ENCODE results near the gene SERPINB6.

Gene SERPINB6

DNA sequence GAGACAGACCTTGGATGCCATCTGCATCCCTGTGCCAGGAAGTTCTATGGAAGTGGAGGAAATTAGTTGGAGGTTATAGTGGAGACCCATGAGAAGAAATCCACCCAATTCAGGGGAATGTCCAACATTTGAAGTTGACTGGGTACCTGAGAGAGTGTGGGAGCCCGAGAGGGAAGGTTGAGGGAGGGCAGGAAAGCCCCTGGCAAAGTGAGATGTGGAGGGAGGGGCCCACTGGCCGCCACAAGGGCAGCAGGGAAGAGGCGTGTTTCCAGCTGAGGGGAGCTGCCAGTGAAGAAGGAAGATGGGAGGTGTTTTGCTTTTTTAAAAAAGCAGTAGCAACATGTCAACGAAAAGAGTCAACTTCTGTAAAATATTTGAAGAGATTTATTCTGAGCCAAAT is 52.0 kb downstream of the SERPINB6 start:
- TF ChIP-seq POLR2AphosphoS5 (IDR thresholded peaks at IDR 0.05; ENCODE audit: low read depth), result no peak
- TF ChIP-seq, protein P1, sequence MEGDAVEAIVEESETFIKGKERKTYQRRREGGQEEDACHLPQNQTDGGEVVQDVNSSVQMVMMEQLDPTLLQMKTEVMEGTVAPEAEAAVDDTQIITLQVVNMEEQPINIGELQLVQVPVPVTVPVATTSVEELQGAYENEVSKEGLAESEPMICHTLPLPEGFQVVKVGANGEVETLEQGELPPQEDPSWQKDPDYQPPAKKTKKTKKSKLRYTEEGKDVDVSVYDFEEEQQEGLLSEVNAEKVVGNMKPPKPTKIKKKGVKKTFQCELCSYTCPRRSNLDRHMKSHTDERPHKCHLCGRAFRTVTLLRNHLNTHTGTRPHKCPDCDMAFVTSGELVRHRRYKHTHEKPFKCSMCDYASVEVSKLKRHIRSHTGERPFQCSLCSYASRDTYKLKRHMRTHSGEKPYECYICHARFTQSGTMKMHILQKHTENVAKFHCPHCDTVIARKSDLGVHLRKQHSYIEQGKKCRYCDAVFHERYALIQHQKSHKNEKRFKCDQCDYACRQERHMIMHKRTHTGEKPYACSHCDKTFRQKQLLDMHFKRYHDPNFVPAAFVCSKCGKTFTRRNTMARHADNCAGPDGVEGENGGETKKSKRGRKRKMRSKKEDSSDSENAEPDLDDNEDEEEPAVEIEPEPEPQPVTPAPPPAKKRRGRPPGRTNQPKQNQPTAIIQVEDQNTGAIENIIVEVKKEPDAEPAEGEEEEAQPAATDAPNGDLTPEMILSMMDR (IDR thresholded peaks at IDR 0.05; ENCODE audit: insufficient read depth, low read length), result no peak
- TF ChIP-seq, protein P2, sequence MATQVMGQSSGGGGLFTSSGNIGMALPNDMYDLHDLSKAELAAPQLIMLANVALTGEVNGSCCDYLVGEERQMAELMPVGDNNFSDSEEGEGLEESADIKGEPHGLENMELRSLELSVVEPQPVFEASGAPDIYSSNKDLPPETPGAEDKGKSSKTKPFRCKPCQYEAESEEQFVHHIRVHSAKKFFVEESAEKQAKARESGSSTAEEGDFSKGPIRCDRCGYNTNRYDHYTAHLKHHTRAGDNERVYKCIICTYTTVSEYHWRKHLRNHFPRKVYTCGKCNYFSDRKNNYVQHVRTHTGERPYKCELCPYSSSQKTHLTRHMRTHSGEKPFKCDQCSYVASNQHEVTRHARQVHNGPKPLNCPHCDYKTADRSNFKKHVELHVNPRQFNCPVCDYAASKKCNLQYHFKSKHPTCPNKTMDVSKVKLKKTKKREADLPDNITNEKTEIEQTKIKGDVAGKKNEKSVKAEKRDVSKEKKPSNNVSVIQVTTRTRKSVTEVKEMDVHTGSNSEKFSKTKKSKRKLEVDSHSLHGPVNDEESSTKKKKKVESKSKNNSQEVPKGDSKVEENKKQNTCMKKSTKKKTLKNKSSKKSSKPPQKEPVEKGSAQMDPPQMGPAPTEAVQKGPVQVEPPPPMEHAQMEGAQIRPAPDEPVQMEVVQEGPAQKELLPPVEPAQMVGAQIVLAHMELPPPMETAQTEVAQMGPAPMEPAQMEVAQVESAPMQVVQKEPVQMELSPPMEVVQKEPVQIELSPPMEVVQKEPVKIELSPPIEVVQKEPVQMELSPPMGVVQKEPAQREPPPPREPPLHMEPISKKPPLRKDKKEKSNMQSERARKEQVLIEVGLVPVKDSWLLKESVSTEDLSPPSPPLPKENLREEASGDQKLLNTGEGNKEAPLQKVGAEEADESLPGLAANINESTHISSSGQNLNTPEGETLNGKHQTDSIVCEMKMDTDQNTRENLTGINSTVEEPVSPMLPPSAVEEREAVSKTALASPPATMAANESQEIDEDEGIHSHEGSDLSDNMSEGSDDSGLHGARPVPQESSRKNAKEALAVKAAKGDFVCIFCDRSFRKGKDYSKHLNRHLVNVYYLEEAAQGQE (IDR thresholded peaks at IDR 0.05; ENCODE audit: insufficient replicate concordance, low read depth), result no peak
- no peak for TF ChIP-seq GABPA (IDR thresholded peaks at IDR 0.05; ENCODE audit: low read depth)
- TF ChIP-seq SPI1 (IDR thresholded peaks at IDR 0.05; ENCODE audit: borderline replicate concordance, low read depth), result no peak
- H3K27ac ChIP-seq (replicated peaks), result no peak overlapping the region
- H3K4me3 ChIP-seq (replicated peaks; ENCODE audit: insufficient read depth, low read length), result no peak overlapping the region
- no peak for DNase-seq (ENCODE audit: low read depth in 1 of 2, low spot score in 1 of 2)
- H3K27me3 ChIP-seq (ENCODE audit: insufficient read depth, poor library complexity, severe bottlenecking), result no peaks in the 10 kb centered on the region

GRCh38 chr6:2918936-2919335 is 52.4 kb downstream of the SERPINB6 start:
- Histone ChIP-seq H3K27ac (replicated peaks) (no peak overlapping the region), H3K27me3 (ENCODE audit: insufficient read depth, poor library complexity, severe bottlenecking) (no peaks in the 10 kb centered on the region), H3K4me3 (replicated peaks; ENCODE audit: insufficient read depth, low read length) (no peak overlapping the region)
- TF ChIP-seq POLR2AphosphoS5 (IDR thresholded peaks at IDR 0.05; ENCODE audit: low read depth) (no peak), GABPA (IDR thresholded peaks at IDR 0.05; ENCODE audit: low read depth) (no peak)
- TF ChIP-seq, protein P1 (IDR thresholded peaks at IDR 0.05; ENCODE audit: insufficient read depth, low read length), result no peak
- TF ChIP-seq, protein P2 (IDR thresholded peaks at IDR 0.05; ENCODE audit: insufficient replicate concordance, low read depth), result no peak
- DNase-seq (ENCODE audit: low read depth in 1 of 2, low spot score in 1 of 2), result no peak

GRCh38 chr6:2917801-2918445 is 53.4 kb downstream of the SERPINB6 start:
- DNase-seq (ENCODE audit: low read depth in 1 of 2, low spot score in 1 of 2), result no peak
- Histone ChIP-seq H3K27ac (replicated peaks) (no peak overlapping the region), H3K4me3 (replicated peaks; ENCODE audit: insufficient read depth, low read length) (no peak overlapping the region), H3K27me3 (ENCODE audit: insufficient read depth, poor library complexity, severe bottlenecking) (no peaks in the 10 kb centered on the region)
- TF ChIP-seq, protein P1 (IDR thresholded peaks at IDR 0.05; ENCODE audit: insufficient read depth, low read length), result no peak
- TF ChIP-seq POLR2AphosphoS5 (IDR thresholded peaks at IDR 0.05; ENCODE audit: low read depth) (no peak), GABPA (IDR thresholded peaks at IDR 0.05; ENCODE audit: low read depth) (no peak), SPI1 (IDR thresholded peaks at IDR 0.05; ENCODE audit: borderline replicate concordance, low read depth) (no peak)
- TF ChIP-seq, protein P2 (IDR thresholded peaks at IDR 0.05; ENCODE audit: insufficient replicate concordance, low read depth), result no peak

All from HL-60 (cell line).